Heart left ventricle (tissue), 13 donors: ENCODE data around the gene FEM1B.

ENCODE experiments used
- POLR2A ChIP-seq, 2 donors: fragments of 450-650 bp; IDR thresholded peaks; one replicate each; pipeline ENCODE4 v1.6.1; 2017; ENCODE audit warnings: antibody characterized with exemption in 2 of 2, mild to moderate bottlenecking in 2 of 2, moderate library complexity in 2 of 2
- TF ChIP-seq, protein P1 (sequence below), 12 donors: fragments of 200-600 bp; sonication (generic) in 4 of 12; IDR thresholded peaks; one replicate each; pipeline versions ENCODE4 v1.5.0 to v1.8.0; 2018 to 2022; ENCODE audit warnings: antibody characterized with exemption in 12 of 12, mild to moderate bottlenecking in 5 of 12
- donor health status: ischemic (EF 13 %, LVEDD 7.1; RV severe dilation, severe dysfunction).
- donor health status: DM: no; HTN: yes; CAD: no.
- donor health status: DM: no; HTN: no; CAD: no.
- donor health status: ischemic (EF 25% LVEDD 6.9; RV normal size, moderate dysfunction).
- donor health status: ischemic (EF 25% LVEDD 5.7; RV mildly dilated, moderate dysfunction).
- donor health status: ischemic (EF 35%, LVEDD 5.7; RV mildly dilated, moderate dysfunction).
- donor health status: nonischemic (EF 11% LVEDD 7.7; RV severe dilation, severe dysfunction).
- donor health status: DM: yes; HTN: yes; CAD: no.
- donor health status: PGD.
- donor health status: ischemic (EF 29% LVEDD 5.4; RV normal size, mild dysfunction).
- donor health status: nonischemic (EF 23%, LVEDD 6.1; RV moderate dilation, normal function).

GRCh38 chr15:68317281-68318007 is 39.9 kb downstream of the FEM1B start:
- TF ChIP-seq POLR2A (IDR thresholded peaks at IDR 0.05), result no peak
- TF ChIP-seq, protein P1, sequence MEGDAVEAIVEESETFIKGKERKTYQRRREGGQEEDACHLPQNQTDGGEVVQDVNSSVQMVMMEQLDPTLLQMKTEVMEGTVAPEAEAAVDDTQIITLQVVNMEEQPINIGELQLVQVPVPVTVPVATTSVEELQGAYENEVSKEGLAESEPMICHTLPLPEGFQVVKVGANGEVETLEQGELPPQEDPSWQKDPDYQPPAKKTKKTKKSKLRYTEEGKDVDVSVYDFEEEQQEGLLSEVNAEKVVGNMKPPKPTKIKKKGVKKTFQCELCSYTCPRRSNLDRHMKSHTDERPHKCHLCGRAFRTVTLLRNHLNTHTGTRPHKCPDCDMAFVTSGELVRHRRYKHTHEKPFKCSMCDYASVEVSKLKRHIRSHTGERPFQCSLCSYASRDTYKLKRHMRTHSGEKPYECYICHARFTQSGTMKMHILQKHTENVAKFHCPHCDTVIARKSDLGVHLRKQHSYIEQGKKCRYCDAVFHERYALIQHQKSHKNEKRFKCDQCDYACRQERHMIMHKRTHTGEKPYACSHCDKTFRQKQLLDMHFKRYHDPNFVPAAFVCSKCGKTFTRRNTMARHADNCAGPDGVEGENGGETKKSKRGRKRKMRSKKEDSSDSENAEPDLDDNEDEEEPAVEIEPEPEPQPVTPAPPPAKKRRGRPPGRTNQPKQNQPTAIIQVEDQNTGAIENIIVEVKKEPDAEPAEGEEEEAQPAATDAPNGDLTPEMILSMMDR (IDR thresholded peaks at IDR 0.05), result no peak
